CD8-positive, alpha-beta memory T cell (primary cell): ENCODE results near the gene SOD3. TPM values are rescaled to one million over a fixed set of nuclear protein-coding genes. Genes with fewer than 3 reads are reported as not detected.

Experiments
- CTCF ChIA-PET: fragments of 350-600 bp; sonication (Branson Sonifier 250); formaldehyde crosslinking; loops from one replicate; lab custom pipeline; 2021; ENCODE audit warnings: antibody characterized with exemption; lab: Charles Lee
- POLR2A ChIA-PET: fragments of 350-600 bp; sonication (Branson Sonifier 250); formaldehyde crosslinking; loops from one replicate; lab custom pipeline; 2021; ENCODE audit warnings: antibody characterized with exemption; lab: Charles Lee
- DNase-seq, 5 donors: peaks; one replicate each; pipeline versions ENCODE4 v3.0.0 to v3.0.0-alpha.2; 2020 to 2022; ENCODE audit warnings: mixed read lengths in 1 of 5
- H3K27ac ChIP-seq: one replicate; pipeline ENCODE4 v1.7.0; 2013; ENCODE audit warnings: low read depth, mild to moderate bottlenecking, low read length, moderate library complexity
- H3K27me3 ChIP-seq: 2 replicates; pipeline ENCODE4 v1.7.0; 2013; ENCODE audit warnings: low read length, mild to moderate bottlenecking; ENCODE audit not compliant: insufficient read depth, poor library complexity, severe bottlenecking
- H3K36me3 ChIP-seq: 2 replicates; pipeline ENCODE4 v1.7.0; 2013; ENCODE audit warnings: mild to moderate bottlenecking, low read length, moderate library complexity; ENCODE audit not compliant: insufficient read depth
- H3K4me1 ChIP-seq: 2 replicates; pipeline ENCODE4 v1.7.0; 2013; ENCODE audit warnings: mild to moderate bottlenecking, low read length, moderate library complexity; ENCODE audit not compliant: insufficient read depth
- H3K4me3 ChIP-seq: 2 replicates; pipeline ENCODE4 v1.7.0; 2013; ENCODE audit warnings: mild to moderate bottlenecking, low read length
- H3K9me3 ChIP-seq: 2 replicates; pipeline ENCODE4 v1.7.0; 2013; ENCODE audit warnings: mild to moderate bottlenecking, low read length
- H3K27ac Mint-ChIP-seq, 8 donors: one replicate each; pipeline ENCODE4 v1.8.0; 2020 to 2021; ENCODE audit warnings: mixed read lengths in 8 of 8, mild to moderate bottlenecking in 6 of 8, inconsistent platforms in 3 of 8, moderate library complexity in 3 of 8
- H3K27me3 Mint-ChIP-seq, 2 donors: one replicate each; pipeline ENCODE4 v1.8.0; 2020 to 2021; ENCODE audit warnings: mixed read lengths in 2 of 2, mild to moderate bottlenecking in 1 of 2, moderate library complexity in 1 of 2
- H3K36me3 Mint-ChIP-seq, 3 donors: one replicate each; pipeline ENCODE4 v1.8.0; 2020 to 2021; ENCODE audit warnings: mixed read lengths in 3 of 3, inconsistent platforms in 1 of 3, mild to moderate bottlenecking in 1 of 3
- H3K4me1 Mint-ChIP-seq, 3 donors: one replicate each; pipeline ENCODE4 v1.8.0; 2020 to 2021; ENCODE audit warnings: mixed read lengths in 3 of 3, inconsistent platforms in 1 of 3, mild to moderate bottlenecking in 1 of 3
- H3K4me3 Mint-ChIP-seq, 7 donors: one replicate each; pipeline ENCODE4 v1.8.0; 2020 to 2021; ENCODE audit warnings: mixed read lengths in 7 of 7, mild to moderate bottlenecking in 6 of 7, moderate library complexity in 4 of 7, inconsistent platforms in 2 of 7
- H3K9me3 Mint-ChIP-seq, 5 donors: one replicate each; pipeline ENCODE4 v1.8.0; 2020 to 2022; ENCODE audit warnings: mixed read lengths in 5 of 5, mild to moderate bottlenecking in 3 of 5, moderate library complexity in 2 of 5, inconsistent platforms in 1 of 5
- polyA plus RNA-seq: library from polyadenylated mRNA; unstranded; fragments of 300-500 nt; fragmentation: Illumina TruSeq; gene quantifications from one replicate; pipeline ENCODE4 v1.2.3, GENCODE V29; 2021
- total RNA-seq, 2 experiments: library from RNA; stranded (reverse); gene quantifications; one replicate each; pipeline ENCODE4 v1.2.3, GENCODE V29; 2021

The SOD3 gene
- total and polyA plus RNA-seq, 3 experiments from 2014 or later, result not detected

DNA sequence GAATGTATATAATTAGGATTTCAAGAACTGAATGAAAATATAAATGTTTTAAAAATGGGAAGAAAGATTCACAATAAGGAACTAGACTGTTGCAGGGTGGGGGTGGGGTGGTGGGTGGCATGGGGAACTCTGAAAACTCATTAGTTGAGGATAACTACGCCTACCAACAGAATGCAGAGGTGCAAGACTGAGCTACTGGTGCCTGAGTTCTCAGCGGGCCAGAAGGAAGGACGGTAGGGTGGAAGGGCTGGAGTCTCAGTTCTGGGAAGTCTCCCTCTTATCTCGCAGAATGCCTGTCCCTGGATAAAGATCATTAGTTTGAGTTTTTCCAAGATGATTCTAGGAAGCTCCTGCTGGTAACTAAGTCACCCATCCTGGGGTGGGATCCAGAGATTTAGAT is 1.3 kb upstream of the SOD3 start:
- no peaks in the 10 kb centered on the region for H3K27me3 ChIP-seq
- no peak for DNase-seq
- no peaks in the 10 kb centered on the region for H3K9me3 ChIP-seq
- POLR2A ChIA-PET, result no interaction called here
- H3K27me3 Mint-ChIP-seq, result peaks cover 13 to 26% of the 10 kb centered on the region in 2 donors
- no peak overlapping the region for H3K27ac ChIP-seq
- H3K4me1 Mint-ChIP-seq, result peaks cover 0 to 2% (median 0%) of the 10 kb centered on the region in 3 donors
- no peaks in the 10 kb centered on the region for H3K36me3 ChIP-seq
- no peak overlapping the region for H3K27ac Mint-ChIP-seq
- H3K4me3 ChIP-seq, result no peak overlapping the region
- CTCF ChIA-PET, result no interaction called here
- H3K36me3 Mint-ChIP-seq, result peaks cover 0 to 1% (median 0%) of the 10 kb centered on the region in 3 donors
- peaks cover 0 to 9% (median 2%) of the 10 kb centered on the region in 5 donors for H3K9me3 Mint-ChIP-seq
- no peak overlapping the region for H3K4me3 Mint-ChIP-seq
- no peaks in the 10 kb centered on the region for H3K4me1 ChIP-seq

DNA sequence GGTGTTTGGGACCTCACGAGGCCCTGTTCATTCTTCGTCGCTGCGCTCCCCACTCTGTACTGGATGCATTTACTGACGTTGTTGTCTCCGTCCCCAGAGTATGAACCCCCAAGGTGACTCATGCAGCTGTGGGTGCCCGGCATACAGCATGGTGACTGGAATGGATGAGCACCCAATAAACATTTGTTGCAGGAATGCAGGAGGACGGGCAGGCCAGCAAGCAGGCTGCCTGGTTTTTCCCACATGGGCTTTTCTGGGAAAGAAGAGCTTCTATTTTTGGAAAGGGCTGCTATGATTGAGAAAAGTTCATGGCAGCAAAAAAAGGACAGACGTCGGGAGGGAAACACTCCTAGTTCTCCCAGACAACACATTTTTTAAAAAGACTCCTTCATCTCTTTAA is 893 bp upstream of the SOD3 start:
- Histone ChIP-seq H3K27ac (no peak overlapping the region), H3K27me3 (no peaks in the 10 kb centered on the region), H3K4me1 (no peaks in the 10 kb centered on the region), H3K36me3 (no peaks in the 10 kb centered on the region), H3K9me3 (no peaks in the 10 kb centered on the region), H3K4me3 (no peak overlapping the region)
- H3K27me3 Mint-ChIP-seq, result peaks cover 13 to 23% of the 10 kb centered on the region in 2 donors
- DNase-seq, result no peak
- no peaks in the 10 kb centered on the region for H3K36me3 Mint-ChIP-seq
- CTCF ChIA-PET, result no interaction called here
- peaks cover 0 to 8% (median 2%) of the 10 kb centered on the region in 5 donors for H3K9me3 Mint-ChIP-seq
- POLR2A ChIA-PET, result no interaction called here
- no peak overlapping the region for H3K4me3 Mint-ChIP-seq
- H3K4me1 Mint-ChIP-seq, result peaks cover 0 to 2% (median 0%) of the 10 kb centered on the region in 3 donors
- H3K27ac Mint-ChIP-seq, result no peak overlapping the region

DNA sequence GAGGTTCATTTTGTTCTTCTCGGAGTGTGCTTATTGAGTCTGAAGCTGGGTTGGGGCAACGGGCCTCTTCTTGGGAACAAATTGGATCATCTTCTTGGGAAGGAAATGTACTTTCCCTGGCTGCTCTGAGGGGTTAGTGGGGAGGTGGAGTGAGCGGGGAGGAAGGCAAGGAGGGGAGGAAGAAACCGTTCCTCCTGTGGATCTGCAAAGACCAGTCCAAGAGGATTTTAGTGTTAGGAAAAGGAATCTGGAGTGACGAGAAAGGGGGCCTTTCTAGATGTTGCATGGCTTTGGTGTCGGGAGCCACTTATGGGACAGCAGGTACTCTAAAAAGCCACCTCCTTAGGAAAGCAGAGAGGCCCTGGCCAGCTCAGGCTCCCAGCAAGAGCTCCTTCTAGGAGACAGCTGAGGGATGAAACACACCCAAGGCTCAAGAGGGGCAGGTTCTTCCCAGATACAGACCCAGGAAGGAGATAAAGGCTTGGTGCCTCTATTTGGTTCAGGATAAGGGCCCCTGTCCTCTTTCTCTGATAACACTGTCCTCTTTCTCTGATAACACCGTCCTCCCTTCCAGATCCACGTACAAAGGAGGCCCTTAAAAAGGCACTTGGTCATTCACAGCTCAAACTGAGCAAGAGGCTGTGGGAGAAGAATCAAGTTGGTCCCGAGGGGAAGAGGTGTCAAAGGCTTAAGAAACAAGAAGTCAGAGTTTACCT is 451 bp downstream of the SOD3 start:
- H3K4me1 ChIP-seq, result no peaks in the 10 kb centered on the region

DNA sequence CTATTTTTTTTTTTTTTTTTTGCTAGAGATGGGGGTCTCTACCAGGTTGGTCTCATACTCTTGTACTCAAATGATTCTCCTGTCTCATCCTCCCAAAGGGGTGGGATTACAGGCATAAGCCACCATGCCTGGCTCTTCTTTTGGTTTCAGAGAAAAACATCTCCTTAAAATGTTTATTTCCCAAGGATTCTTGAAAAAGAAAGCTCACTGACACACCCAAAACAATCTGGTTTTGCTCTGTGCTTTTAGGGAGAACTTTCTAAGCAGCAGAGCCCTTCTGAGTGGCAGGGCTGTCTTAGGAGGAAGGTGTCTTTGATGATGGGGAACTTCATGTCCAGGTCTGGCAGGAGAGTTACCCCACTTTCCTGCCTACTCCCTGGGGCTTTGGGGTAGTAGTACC is 1.2 kb downstream of the SOD3 start:
- Histone ChIP-seq H3K27ac (no peak overlapping the region), H3K36me3 (no peaks in the 10 kb centered on the region), H3K4me3 (no peak overlapping the region), H3K9me3 (no peaks in the 10 kb centered on the region), H3K4me1 (no peaks in the 10 kb centered on the region), H3K27me3 (no peaks in the 10 kb centered on the region)
- Mint-ChIP-seq H3K36me3 (no peaks in the 10 kb centered on the region), H3K4me3 (no peak overlapping the region), H3K4me1 (peaks cover 0 to 2% (median 0%) of the 10 kb centered on the region in 3 donors), H3K9me3 (peaks cover 0 to 9% (median 2%) of the 10 kb centered on the region in 5 donors), H3K27me3 (peaks cover 9 to 30% of the 10 kb centered on the region in 2 donors), H3K27ac (no peak overlapping the region)
- ChIA-PET CTCF (no interaction called here), POLR2A (no interaction called here)
- no peak for DNase-seq

More for the DNA sequence above, 451 bp downstream of the SOD3 start:
- no peak for DNase-seq
- Mint-ChIP-seq H3K9me3 (peaks cover 0 to 9% (median 2%) of the 10 kb centered on the region in 5 donors), H3K27ac (no peak overlapping the region), H3K27me3 (peaks cover 9 to 22% of the 10 kb centered on the region in 2 donors), H3K4me3 (no peak overlapping the region), H3K4me1 (peaks cover 0 to 2% (median 0%) of the 10 kb centered on the region in 3 donors), H3K36me3 (no peaks in the 10 kb centered on the region)
- Histone ChIP-seq H3K4me3 (no peak overlapping the region), H3K36me3 (no peaks in the 10 kb centered on the region), H3K27ac (no peak overlapping the region), H3K9me3 (no peaks in the 10 kb centered on the region), H3K27me3 (no peaks in the 10 kb centered on the region)
- ChIA-PET POLR2A (no interaction called here), CTCF (no interaction called here)

DNA sequence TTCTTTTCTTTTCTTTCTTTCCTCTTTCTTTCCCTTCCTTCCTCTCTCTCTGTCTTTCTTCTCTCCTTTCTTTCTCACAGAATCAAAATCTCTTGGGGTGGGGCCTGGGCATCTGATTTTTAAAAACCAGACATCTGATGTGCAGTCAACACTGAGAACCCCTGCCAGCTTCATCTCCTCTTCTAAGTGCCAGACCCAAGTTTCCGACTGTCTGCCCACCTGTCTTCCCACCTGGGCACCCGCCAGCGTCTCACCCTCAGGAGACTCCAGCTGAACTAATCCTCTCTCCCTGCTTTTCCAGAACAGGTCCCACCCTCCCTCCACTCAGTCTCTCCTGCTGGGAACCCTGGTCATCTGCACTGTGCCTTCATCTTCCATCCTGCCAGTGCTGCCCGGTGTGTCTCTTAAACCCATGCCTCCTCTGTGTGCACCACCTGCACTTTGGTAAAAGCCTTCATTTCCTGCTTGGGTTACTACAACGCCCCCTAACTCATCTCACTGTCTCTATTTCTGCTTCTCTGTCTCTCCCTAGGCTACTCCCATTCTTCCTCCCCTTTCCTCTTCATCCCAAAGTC is 2.8 kb downstream of the SOD3 start:
- Mint-ChIP-seq H3K27me3 (peaks cover 10 to 43% of the 10 kb centered on the region in 2 donors), H3K36me3 (no peaks in the 10 kb centered on the region), H3K9me3 (peaks cover 0 to 9% (median 2%) of the 10 kb centered on the region in 5 donors), H3K4me1 (peaks cover 0 to 2% (median 0%) of the 10 kb centered on the region in 3 donors), H3K4me3 (no peak overlapping the region), H3K27ac (no peak overlapping the region)
- H3K27ac ChIP-seq, result no peak overlapping the region
- ChIA-PET CTCF (no interaction called here), POLR2A (no interaction called here)
- H3K27me3 ChIP-seq, result no peaks in the 10 kb centered on the region
- H3K4me1 ChIP-seq, result no peaks in the 10 kb centered on the region
- no peaks in the 10 kb centered on the region for H3K36me3 ChIP-seq
- DNase-seq, result no peak
- no peaks in the 10 kb centered on the region for H3K9me3 ChIP-seq
- no peak overlapping the region for H3K4me3 ChIP-seq

DNA sequence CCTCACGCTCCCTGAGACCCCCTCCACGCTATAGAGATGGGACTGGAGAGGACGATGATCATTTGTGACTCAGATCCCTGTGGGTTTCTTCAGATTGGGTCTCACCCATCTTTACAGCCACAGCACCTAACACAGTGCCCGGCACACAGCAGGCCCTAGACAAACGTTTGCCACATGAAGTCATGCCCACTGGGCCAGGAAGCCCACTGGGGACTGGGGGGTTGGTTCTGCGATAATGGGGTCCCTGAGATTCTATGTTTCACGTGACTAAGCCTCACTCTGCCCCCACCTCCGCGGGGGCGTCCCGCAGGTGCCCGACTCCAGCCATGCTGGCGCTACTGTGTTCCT is 3.8 kb downstream of the SOD3 start:
- Mint-ChIP-seq H3K9me3 (peaks cover 0 to 9% (median 2%) of the 10 kb centered on the region in 5 donors), H3K4me1 (no peaks in the 10 kb centered on the region), H3K36me3 (no peaks in the 10 kb centered on the region), H3K4me3 (no peak overlapping the region), H3K27me3 (peaks cover 8 to 46% of the 10 kb centered on the region in 2 donors), H3K27ac (no peak overlapping the region)
- ChIA-PET CTCF (no interaction called here), POLR2A (no interaction called here)
- DNase-seq, result no peak
- H3K4me3 ChIP-seq, result no peak overlapping the region
- no peak overlapping the region for H3K27ac ChIP-seq
- no peaks in the 10 kb centered on the region for H3K9me3 ChIP-seq
- H3K36me3 ChIP-seq, result no peaks in the 10 kb centered on the region
- H3K27me3 ChIP-seq, result no peaks in the 10 kb centered on the region
- no peaks in the 10 kb centered on the region for H3K4me1 ChIP-seq

DNA sequence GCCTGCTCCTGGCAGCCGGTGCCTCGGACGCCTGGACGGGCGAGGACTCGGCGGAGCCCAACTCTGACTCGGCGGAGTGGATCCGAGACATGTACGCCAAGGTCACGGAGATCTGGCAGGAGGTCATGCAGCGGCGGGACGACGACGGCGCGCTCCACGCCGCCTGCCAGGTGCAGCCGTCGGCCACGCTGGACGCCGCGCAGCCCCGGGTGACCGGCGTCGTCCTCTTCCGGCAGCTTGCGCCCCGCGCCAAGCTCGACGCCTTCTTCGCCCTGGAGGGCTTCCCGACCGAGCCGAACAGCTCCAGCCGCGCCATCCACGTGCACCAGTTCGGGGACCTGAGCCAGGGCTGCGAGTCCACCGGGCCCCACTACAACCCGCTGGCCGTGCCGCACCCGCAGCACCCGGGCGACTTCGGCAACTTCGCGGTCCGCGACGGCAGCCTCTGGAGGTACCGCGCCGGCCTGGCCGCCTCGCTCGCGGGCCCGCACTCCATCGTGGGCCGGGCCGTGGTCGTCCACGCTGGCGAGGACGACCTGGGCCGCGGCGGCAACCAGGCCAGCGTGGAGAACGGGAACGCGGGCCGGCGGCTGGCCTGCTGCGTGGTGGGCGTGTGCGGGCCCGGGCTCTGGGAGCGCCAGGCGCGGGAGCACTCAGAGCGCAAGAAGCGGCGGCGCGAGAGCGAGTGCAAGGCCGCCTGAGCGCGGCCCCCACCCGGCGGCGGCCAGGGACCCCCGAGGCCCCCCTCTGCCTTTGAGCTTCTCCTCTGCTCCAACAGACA is 4.4 kb downstream of the SOD3 start:
- H3K4me3 ChIP-seq, result no peak overlapping the region
- POLR2A ChIA-PET, result no interaction called here
- H3K27ac ChIP-seq, result no peak overlapping the region
- no peaks in the 10 kb centered on the region for H3K4me1 ChIP-seq
- H3K27me3 ChIP-seq, result no peaks in the 10 kb centered on the region
- peaks cover 0 to 9% (median 2%) of the 10 kb centered on the region in 5 donors for H3K9me3 Mint-ChIP-seq
- H3K27ac Mint-ChIP-seq, result no peak overlapping the region
- no peak overlapping the region for H3K4me3 Mint-ChIP-seq
- H3K36me3 ChIP-seq, result no peaks in the 10 kb centered on the region
- no peaks in the 10 kb centered on the region for H3K9me3 ChIP-seq
- DNase-seq, result no peak
- peaks cover 8 to 46% of the 10 kb centered on the region in 2 donors for H3K27me3 Mint-ChIP-seq
- H3K36me3 Mint-ChIP-seq, result no peaks in the 10 kb centered on the region
- CTCF ChIA-PET, result no interaction called here
- no peaks in the 10 kb centered on the region for H3K4me1 Mint-ChIP-seq

DNA sequence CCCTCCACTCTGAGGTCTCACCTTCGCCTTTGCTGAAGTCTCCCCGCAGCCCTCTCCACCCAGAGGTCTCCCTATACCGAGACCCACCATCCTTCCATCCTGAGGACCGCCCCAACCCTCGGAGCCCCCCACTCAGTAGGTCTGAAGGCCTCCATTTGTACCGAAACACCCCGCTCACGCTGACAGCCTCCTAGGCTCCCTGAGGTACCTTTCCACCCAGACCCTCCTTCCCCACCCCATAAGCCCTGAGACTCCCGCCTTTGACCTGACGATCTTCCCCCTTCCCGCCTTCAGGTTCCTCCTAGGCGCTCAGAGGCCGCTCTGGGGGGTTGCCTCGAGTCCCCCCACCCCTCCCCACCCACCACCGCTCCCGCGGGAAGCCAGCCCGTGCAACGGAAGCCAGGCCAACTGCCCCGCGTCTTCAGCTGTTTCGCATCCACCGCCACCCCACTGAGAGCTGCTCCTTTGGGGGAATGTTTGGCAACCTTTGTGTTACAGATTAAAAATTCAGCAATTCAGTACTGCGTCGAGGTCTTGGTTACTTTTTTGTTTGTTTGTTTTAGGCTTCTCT is 5.0 kb downstream of the SOD3 start:
- POLR2A ChIA-PET, result no interaction called here
- CTCF ChIA-PET, result no interaction called here
- Mint-ChIP-seq H3K4me1 (no peaks in the 10 kb centered on the region), H3K36me3 (no peaks in the 10 kb centered on the region), H3K9me3 (peaks cover 0 to 9% (median 2%) of the 10 kb centered on the region in 5 donors), H3K4me3 (no peak overlapping the region), H3K27me3 (peaks cover 8 to 46% of the 10 kb centered on the region in 2 donors), H3K27ac (no peak overlapping the region)
- no peak for DNase-seq
- H3K9me3 ChIP-seq, result no peaks in the 10 kb centered on the region
- H3K36me3 ChIP-seq, result no peaks in the 10 kb centered on the region
- no peak overlapping the region for H3K4me3 ChIP-seq
- H3K27ac ChIP-seq, result no peak overlapping the region
- no peaks in the 10 kb centered on the region for H3K27me3 ChIP-seq
- no peaks in the 10 kb centered on the region for H3K4me1 ChIP-seq
